Caki2 (cell line): Measurements from ENCODE around the gene TMEM255A. TPM values are rescaled to one million over a fixed set of nuclear protein-coding genes. Genes with fewer than 3 reads are reported as not detected.

Experiments
- DNase-seq: peaks from one replicate; pipeline ENCODE4 v3.0.0-alpha.2; 2015; ENCODE audit warnings: low read depth
- in situ Hi-C: cut with HindIII; loops from 2 replicates; pipeline ENCODE4 v1.10.0; 2016; ENCODE audit warnings: low sequenced_read_pairs, low pct_unique_long_range_greater_than_20kb, mixed read lengths
- total RNA-seq: library from RNA; depleted of rRNA; stranded (reverse); fragments of >200 nt; shearing (Covaris generic); gene quantifications from 2 replicates; pipeline ENCODE4 v1.2.3, GENCODE V29; 2014; ENCODE audit warnings: low replicate concordance

Gene TMEM255A
- total RNA-seq, 1 experiment from 2014 or later: 0.41 TPM

DNA sequence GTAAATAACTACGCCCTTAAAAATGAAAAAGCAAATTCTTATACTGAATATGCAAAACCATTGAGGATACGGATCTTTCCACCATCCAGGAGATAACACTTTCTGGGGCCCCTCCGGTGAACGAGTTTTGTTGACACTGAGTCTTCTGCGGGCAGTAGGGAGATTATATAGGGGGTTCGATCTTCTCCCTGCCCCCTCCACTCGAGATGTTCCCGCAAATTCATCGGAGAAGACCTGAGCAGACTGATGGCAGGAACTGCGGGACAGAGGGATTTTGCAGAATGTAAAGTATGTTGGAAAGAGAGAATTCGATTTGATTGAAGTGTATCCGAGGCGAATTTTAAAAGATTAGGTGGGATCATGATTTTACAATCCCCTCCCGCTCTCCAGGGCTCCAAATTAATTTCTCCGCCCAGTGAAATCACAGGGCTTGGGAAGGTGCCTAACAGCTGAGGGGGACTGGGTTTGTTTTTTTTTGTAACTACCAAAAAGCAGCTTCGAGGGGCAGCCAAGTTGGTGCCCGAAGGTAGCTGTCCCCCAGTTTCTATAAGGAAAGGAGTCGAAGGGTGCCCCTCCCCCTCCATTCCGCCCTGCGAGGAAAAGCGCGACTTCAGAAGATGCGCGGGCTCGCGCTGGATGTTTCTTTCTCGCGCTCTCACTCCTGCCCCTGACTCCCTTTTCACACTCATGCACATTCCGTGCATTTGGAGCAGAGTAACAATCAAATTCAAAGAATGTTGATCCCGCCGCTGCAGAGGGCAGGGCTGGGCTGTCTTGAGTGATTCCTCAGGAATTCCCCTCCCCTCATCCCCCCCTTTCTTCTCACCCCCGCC is 1.2 kb downstream of the TMEM255A start:
- in situ Hi-C loops: no loop called here

DNA sequence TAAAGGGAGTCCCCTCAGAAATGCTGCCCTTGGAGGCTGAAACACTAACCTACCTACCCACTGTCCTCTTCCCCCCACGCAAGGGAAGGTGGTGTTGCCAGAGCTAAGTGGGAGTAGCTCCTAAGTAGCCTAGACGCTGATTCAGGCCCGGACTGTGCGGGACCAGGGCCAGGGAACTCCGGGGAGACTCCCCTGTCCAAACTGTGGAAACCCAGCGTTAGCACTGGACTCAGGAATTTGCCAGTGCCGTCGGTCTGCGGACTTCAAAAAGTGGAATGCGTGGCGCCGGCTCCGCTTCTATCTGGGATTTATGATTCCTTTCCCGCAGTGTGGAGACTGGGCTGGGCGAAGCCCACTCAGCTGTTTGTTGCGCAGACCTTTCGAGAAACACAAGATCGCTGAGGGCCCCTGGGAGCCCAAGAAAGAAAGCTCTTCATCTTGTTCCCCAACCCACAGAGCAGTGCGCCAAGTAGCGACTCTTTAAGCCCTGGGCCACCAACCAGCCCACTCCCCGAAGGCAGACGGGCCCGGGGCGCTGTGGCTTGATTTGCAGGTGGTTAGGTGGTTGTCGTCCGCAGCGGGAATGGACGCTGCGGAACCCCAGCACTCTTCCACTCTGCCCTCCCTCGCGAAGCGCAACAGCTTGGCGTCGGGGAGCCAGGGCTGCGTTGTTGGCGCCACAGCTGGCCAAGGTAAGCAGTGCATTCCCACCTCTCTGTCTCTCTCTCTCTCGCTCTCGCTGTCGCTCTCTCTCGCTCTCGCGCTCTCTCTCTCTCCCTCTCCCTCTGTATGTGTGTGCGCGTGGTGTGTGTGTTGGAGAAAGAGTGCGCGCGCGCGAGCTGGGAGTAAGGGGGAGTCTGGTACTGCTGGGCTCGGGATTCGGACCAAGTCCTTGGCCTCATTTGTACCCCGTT is 2.0 kb downstream of the TMEM255A start:
- in situ Hi-C loops: no loop called here
- DNase-seq: peak; percentile 79

More for the DNA sequence above, 1.2 kb downstream of the TMEM255A start:
- peak; percentile 39 for DNase-seq

DNA sequence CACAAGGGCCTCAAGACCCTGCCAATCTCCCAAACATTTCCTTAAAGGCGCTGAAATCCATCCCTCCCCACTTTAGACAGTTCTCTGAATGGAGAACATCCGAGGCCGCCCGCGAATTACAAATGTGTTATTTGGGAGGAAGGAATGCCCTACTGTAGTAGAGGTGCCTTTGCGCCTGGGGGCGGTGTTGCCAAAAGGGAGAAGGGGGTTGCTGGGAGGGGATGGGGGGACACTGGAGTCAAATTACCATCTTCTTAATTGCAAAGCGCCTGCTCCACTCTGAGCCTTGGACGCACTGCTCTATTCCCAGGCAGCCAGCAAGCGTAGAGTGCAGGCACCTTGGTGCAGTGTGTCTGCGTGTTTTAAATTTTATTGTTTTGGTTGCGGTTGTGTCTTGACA is 2.7 kb downstream of the TMEM255A start:
- in situ Hi-C loops: no loop called here
- DNase-seq: no peak

DNA sequence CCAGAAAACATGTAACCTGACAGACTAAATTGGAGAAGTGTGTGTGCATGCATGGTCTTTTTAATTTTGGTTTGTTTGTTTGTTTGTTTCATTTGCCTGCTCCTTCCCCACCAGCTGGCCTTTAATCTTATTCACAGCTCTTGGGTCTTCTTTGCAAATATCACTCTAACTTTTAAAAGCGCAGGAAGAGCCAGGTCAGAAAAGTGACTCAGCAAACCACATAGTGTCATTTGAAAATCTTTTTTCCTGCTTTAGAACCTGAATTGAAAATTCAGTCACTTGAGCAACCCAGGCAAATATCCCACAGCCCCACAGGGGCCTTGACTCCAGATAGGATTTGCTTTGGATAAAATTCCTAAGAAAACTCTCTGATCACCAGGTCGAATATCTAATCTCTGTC is 4.6 kb downstream of the TMEM255A start:
- in situ Hi-C loops: no loop called here
- no peak for DNase-seq

DNA sequence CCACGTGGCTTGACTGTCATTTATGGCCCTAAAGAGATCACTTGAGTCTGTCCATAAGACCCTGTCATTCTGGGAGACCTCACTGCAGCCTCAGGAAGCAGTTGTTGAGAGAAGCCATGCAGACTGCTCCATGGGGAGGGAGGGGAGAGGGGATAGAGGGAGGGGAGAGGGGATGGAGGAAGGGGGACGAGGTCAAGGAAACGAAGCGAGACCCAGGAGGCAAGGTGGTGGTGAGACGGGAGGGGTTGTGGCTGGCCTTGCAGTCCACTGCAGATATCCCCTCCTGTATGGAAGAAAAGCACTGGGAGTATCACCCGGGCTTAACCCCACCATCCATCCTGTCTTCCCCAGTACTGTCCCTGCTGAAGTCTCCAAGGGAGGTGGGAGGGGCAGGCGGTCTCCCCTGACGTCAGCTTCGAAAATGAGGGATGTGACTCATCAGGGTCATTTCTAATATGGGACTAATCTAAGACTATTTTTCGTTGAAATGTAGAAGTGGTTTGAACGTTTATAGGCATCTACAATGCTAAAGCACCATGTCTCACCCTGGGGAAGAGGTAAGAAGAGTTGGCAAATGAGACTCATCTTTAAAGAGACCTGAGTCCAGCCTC is 5.6 kb downstream of the TMEM255A start:
- in situ Hi-C loops: no loop called here
- no peak for DNase-seq

DNA sequence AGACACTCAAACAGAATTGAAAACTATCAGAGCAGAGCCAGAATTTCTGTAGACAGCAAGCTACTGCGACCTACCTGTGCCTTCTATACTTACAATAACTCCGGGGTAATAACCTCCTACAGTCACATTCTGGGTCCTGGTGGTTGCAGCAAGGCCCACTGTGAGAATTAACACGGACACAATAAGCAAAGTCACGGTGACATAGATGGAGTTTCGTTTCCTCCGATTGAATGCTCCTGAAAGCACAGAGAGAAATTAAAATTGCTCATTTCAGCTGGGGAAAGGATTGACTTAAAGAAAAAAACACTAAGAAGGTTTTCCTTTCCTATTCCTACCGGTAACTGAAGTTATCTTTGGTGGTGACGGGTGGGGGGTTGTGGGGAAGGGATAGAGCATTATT is 7.0 kb downstream of the TMEM255A start:
- in situ Hi-C loops: no loop called here
- DNase-seq: no peak

DNA sequence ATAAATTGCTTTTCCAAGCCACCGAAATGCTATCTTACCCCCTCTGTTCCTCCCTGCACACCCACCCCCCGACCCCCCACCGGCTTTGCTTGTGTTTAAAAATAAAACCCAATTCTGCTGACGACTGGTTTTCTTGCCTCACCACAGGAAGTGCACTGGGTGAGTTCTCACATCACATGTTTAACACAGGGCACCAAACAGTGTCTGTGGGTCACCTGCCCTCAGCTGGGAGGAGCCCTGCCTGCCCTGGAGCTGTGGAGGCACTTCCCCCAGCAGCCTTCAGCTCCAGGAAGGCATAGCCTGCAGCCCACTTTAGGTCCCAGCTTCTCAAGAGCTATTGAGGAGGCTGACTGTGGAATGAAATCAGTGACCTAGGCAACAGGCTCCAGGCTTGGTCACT is 8.8 kb downstream of the TMEM255A start:
- in situ Hi-C loops: no loop called here
- no peak for DNase-seq

DNA sequence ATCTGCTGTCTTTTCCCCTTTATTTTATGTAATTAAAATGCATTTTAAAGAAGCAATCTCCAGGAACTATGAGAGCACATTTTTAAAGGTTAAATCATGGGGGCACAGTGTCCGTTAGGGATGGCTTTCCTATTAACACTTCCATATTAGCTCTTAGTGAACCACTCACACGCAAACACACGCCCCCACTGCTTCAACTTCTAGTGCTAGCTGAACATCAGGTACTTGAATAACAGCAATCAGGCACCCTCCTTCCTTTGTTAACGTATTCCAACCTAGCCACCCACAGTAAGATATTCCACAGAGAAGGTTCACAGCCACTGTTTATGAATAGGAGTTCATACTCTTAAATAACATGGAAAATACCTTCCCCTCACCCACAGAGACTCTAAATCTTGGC is 9.3 kb downstream of the TMEM255A start:
- in situ Hi-C loops: no loop called here
- no peak for DNase-seq

DNA sequence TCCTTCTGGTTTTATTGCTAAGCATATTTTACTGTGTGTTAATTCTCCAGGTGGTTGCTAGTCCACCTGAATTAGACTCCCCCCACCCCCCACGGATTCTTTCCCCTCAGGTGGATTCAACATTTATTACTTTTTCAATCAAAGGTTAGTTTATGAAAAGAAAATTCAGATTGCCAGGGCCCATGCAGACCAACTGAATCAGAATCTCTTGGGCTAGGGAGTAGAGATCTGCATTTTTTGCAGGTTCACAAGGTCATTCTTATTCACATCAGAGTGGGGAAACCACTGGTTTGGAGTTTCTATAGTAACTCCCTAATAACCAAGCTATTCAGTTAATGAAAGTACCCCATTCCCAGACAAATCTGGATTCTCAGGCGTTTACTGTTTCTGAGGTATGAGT is 9.8 kb downstream of the TMEM255A start:
- DNase-seq: no peak
- in situ Hi-C loops: no loop called here

DNA sequence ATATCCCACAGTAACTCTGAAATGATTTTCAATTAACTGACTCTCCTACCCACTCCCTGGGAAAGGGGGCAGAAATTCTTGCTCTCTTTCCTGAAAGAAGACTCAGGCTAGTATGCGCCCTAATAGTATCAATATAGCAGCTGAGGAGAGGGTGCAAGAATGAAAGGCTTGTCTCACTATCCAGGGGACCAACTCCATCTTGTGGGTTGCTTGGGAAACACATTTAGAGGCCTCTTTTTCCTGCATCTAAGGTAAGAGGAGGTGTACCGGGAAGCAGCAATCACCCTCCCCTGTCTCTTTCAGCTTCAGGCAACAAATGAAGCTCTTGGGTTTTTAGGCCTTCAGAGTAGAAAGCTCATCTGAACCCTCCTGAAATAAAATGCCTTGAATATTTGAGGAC is 11.3 kb downstream of the TMEM255A start:
- DNase-seq: no peak
- in situ Hi-C loops: no loop called here

DNA sequence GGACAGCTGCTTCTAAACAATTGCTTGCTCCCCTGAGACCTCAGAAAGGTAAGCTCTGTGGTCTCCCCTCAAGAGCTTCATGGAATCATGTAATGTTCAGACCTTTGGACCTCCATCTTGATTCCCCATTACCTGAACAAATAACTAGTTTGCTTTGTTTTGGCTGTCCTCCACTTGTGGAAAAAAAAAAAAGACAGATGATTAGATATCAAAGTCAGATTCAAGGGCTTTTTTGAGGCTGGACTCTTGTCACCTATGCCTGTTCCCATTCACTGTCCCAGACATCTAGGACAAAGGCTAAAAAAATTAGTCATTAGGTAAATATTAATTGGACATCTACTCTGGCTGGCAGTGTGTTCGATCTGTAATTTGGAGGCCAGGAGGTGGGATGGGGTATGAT is 13.3 kb downstream of the TMEM255A start:
- in situ Hi-C loops: no loop called here
- DNase-seq: no peak

DNA sequence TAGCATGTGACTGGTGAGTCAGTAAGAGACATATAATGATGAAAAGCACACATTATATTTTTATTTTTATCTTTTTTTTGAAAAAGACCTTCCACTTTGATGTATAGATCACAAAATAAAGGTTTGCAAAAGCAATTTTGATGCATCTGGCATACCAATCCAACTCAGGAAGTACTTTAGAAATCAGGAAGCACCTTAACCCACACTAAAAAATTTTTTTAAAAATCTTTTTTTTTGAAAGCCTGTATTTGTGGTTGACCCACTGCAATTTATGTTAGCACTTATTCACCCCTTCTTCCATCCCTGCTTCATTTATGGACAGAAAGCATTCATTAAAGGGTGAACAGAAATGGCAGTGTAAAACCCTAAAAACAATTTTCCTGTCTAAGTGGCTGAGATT is 16.6 kb downstream of the TMEM255A start:
- in situ Hi-C loops: no loop called here
- no peak for DNase-seq

DNA sequence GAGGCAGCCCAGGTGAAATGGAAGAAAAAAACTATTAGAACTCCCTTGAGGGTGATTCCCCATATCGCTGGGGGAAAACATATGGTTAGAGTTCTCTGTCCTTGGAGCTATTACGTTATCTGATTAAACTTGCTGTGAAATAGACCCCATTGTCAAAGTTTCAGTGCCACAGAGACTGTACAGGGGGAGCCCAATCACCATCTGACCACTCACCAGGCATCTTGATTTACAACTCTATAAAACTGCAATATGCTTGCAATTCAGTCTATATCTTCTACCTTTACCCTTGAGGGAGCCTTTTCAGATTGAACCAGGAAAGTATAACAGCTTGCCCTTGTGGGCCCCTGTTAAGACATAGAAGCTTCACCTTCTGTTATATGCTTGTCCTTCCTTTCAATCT is 18.2 kb downstream of the TMEM255A start:
- no peak for DNase-seq
- in situ Hi-C loops: no loop called here

DNA sequence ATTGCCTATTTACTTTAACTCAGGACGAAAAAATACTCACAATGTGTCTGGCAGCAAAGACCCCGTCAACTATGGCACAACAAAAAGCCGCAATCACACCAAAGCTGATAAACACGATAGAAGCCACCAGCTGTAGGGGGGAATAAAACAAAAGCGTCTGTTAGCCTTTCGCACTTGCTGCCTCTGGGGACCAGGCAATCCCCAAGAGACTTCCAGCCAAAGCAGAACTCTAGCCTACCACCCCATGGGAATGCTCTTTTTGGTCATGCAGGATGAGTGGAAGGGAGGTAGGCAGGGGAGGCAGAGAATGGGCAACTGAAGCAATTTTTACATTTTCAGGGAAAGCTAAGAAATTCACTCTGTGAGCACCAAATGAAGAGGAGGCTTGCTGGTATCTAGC is 20.1 kb downstream of the TMEM255A start:
- in situ Hi-C loops: no loop called here

DNA sequence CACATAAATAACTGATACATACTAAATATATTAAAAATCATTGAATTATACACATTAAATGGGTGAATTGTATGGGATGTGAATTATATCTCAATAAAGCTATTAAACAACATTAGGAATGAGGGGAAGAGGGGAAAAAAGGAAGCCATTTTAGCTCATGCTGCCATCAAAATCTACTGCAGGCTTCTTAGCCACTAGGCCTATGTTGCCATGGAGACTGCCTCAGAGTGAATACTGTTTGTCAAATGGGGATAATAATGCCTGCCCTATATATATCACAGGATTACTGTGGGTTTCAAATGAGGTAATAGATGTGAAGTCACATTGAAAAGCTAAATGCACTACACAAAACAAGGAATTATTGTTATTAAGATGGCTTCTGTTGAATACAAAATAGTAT is 21.2 kb downstream of the TMEM255A start:
- in situ Hi-C loops: no loop called here
- no peak for DNase-seq

More for the DNA sequence above, 20.1 kb downstream of the TMEM255A start:
- no peak for DNase-seq

DNA sequence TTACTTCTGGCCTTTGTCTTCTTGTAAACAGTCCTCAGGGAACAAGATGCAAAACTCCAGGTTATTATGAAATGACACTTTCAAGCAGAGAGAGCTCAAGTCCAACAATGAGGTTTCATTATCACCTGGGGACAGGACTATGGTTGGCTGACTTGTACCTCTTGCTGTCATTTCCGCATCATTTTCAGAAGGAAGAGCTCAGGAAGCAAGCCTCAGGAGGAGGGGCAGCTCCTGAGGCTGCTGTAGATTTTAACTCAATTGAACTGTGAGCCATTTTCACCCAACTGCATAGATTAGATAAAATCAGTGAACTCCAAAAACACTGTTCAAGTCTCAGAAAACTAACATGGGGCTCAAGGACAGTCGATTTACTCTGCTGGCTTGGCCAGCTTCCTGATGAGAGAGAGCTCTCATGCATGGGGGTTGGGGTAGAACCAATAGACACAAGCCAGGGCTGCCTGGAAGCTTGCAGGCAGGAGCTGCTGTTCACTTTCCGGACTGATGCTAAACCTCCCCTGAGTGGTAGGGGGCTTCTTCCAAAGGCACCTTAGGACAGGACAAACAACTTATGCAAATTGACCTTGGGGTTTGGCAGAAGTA is 23.6 kb downstream of the TMEM255A start:
- DNase-seq: no peak
- in situ Hi-C loops: no loop called here

DNA sequence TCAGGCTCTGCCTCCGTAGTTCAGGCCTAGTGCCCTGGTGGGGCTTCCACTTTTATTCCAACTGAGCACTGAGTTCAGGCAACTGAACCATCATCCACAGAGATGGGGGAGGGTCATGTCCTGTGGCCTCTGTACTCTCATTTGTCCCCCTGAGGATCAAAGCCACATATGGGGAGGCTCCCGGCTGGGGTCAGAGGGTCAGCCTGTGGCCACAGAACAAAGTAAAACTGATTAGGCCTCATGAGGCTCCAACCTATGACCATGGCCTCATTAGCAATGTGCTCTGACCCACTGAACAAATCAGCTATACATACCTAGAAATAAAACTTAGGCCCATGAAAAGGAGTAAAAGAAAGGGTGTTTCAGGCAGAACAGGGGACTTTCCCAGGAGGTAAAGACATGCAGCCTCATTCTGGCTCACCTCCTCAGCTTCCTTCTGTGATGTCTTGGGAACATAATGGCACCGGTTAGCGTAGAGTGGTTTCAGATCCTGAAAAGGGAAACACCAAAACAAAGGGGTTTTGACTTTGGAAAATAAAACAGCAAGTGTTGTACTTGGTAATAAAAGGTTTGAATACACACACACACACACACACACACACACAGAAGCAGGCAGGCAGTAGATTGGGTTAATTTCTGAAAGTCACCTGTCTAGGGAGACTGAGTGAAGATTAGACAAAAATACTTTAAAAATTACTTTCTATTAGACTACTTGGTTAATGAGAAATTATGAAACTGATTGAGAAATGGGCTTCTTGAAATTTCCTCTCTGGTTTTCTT is 24.3 kb downstream of the TMEM255A start:
- DNase-seq: no peak
- in situ Hi-C loops: no loop called here

DNA sequence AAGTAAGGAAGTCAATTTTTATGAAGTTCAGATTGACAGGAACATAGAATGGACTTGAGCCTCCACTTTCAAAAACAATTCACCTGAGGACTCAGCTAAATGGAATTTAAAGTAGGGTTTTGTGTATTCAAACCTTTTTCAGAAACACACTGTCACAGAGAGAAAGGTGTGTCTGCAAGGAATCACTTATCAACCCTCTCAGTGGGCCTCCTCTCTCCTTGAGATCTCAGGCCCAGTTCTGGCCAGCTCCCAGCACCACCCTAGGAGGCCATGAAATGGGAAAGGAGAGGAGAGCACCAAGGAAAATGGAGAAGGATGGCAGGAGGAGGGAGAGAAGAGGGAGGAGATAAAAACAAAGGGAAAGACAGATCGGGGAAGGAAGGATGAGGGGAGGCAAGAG is 28.6 kb downstream of the TMEM255A start:
- DNase-seq: no peak
- in situ Hi-C loops: no loop called here
